Inflammatory macrophage treated with lipopolysaccharide for 1 hour (primary cell): Measurements from ENCODE around the gene FZD2.
"Not testable (repeated sequence)": the region's sequence is repeated elsewhere in the genome, so short reads cannot be mapped to it uniquely, and the experiment has no call there.

Source experiments
- DNase-seq, 2 donors: peaks; one replicate each; pipeline ENCODE4 v3.0.0-alpha.2; 2020 to 2022

Gene FZD2

DNA sequence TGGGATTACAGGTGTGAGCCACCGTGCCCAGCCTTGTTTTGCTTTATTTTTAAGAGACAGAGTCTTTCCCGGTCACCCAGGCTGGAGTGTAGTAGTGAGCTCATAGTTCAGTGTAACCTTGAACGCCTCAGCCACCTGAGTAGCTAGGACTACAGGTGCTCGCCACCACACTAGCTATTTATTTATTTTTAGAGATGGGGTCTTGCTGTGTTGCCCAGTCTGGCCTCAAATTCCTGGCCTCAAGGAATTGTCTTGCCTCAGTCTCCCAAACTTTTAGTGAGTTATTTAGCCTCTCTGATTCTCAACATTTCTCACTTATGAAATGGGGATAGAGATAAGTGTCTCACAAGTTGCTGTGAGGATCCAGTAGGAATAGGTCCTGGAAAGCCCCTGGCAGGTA, 21.7 kb downstream of the FZD2 start:
- DNase-seq: no peak

DNA sequence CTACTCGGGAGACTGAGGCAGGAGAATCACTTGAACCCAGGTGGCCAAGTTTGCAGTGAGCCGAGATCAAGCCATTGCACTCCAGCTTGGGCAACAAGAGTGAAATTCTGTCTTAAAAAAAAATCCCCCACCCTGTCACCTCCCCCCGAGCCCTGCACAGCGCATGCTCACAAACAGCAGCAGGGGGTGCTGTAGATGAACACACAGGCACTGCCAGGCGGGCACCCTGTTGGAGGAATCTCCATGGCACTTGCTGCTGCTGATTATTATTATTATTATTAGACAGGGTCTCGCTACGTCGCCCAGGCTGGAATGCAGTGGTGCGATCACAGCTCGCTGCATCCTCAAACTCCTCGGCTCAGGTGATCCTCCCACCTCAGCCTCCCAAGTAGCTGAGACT, 24.6 kb downstream of the FZD2 start:
- no peak for DNase-seq

DNA sequence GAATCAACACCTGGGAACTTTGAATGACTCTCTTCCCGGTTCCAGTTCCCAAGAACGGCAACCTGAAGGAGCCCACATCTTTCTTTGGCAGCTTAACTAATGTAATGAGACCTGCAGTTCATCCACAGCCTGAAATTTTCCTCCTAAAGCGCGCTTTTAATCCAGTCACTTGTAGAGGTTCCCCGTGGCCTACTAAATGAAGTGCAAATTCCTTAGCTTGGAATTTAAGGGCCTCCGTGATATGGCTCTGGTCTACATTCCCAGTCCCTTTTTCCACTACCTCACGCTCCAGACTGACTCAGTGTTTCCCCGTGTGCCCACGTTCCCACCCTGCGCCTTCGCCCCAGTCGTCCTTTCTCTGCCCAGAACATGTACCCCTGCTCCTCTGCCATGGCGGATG, 27.2 kb downstream of the FZD2 start:
- no peak for DNase-seq

DNA sequence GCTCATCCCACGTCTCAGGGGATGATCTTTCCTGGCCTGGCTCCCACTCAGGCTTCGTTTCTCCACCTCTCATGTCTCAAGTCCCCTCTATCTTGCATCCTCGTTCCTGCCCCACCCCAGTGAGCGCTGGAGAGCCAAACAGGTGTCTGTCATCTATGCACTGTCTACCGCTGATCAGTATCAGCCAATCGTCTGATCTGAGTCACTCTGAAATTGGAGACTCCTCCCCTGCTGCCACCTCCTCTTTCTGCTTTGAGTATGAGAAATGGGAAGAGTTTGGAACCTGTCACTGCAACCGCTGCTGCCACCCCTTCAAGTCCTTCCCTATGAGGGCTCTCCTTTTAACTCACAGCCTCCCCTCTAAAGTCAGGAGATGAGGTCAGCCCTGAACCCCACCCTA, 28.0 kb downstream of the FZD2 start:
- DNase-seq: no peak

DNA sequence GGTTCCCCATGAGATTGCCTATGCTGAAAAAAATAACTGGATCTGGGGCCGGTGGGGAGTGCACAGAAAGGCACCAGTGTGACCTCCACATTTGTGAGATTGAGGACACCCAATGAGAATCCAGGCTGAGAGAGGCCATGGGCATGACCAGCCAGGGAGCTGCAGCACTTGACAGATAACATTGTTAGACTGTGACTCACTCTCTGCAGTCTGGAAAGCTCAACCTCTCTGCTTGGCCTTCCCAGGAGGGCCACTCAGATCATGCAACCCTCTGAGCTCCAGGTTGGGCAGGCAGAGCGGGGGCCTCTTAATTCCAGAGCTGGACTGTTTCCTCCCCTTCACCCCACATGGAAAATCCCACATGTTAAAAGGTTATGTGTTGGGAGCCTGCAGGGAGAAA, 30.1 kb downstream of the FZD2 start:
- DNase-seq: no peak

DNA sequence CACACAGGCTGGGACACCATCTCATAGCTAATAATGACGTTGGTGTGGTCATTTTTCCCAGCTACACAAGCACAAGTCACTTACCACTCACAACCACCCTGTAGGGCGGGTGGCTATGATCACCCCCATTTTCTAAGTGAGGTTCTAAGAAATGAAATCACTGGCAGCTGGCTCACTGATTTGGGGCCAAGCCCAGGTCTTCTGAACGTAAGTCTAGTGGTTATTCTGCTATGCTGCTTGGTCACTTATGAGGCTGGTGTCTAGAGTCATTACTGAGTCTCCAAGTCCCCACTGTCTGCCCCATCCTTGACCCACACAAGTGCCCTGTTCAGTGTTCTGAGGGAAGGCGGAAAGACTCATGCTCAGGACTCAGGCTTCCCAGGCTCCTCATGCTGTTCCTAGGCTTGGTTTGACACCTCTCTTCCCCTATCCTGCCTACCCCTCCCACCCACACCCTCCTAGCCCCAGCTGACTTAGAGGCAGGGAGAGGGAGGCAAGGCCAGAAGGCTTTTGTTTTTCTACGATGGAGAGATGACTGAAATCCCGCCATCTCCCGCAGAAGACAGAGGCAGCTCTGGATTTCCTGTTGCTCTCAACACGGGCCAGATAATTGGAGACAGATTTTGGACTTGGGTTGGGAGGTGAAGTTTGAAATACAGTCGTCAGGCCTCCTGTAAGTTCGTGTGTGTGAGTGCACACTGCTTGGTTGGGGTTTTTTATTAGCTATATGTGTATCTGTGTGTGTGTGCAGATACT, 32.2 kb downstream of the FZD2 start:
- no peak for DNase-seq

DNA sequence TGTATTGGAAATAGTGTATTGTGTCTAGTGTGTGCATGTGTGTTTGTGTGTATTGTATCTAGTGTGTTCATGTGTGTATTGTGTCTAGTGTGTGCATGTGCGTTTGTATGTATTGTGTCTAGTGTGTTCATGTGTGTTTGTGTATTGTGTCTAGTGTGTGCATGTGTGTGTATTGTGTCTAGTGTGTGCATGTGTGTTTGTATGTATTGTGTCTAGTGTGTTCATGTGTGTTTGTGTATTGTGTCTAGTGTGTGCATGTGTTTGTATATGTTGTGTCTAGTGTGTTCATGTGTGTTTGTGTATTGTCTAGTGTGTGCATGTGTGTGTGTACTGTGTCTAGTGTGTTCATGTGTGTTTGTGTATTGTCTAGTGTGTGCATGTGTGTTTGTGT, 32.8 kb downstream of the FZD2 start:
- not testable (repeated sequence) for DNase-seq

DNA sequence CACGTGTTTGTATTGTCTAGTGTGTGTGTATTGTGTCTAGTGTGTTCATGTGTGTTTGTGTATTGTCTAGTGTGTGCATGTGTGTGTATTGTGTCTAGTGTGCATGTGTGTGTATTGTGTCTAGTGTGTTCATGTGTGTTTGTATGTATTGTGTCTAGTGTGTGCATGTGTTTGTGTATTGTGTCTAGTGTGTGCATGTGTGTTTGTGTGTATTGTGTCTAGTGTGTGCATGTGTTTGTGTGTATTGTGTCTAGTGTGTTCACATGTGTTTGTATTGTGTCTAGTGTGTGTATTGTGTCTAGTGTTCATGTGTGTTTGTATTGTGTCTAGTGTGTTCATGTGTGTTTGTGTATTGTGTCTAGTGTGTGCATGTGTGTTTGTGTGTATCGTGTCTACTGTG, 33.5 kb downstream of the FZD2 start:
- DNase-seq: not testable (repeated sequence)

DNA sequence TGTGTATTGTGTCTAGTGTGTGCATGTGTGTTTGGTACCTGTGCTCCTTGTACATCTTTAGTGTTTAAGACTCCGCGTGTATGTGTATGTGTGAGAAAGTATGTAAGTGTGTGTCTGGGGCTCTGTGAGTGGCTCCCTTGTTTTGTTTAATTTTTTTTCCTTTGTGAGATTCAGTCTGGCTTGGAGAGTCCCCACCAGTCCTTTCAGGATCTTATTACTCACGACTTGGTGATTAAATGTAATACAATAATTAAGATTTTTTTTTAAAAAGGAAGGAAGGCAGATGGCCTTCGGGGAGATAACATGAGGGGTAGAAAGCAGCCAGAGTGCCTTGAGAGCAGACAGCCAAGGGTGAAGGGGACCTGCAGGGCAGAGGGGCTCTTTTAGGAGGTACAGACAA, 33.9 kb downstream of the FZD2 start:
- no peak for DNase-seq

DNA sequence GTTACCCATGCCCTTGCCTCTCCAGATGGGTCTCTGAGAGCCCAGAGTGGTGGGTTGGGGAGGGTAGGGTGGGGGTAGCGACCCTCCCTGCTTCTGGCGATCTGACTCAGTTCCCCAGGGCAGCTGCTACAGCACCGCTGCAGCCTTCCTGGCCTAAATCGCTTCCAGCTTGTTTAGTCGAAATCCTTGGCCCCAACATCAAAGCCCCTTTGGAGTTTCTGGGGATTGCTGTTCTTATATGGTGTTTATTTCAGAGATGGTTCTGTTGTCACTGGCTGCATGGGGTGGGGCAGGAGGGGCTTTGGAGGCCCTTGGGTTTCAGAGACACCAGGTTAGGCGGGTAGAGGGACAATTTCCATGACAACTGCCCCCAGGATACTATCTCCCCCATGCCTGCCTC, 35.9 kb downstream of the FZD2 start:
- DNase-seq: no peak

DNA sequence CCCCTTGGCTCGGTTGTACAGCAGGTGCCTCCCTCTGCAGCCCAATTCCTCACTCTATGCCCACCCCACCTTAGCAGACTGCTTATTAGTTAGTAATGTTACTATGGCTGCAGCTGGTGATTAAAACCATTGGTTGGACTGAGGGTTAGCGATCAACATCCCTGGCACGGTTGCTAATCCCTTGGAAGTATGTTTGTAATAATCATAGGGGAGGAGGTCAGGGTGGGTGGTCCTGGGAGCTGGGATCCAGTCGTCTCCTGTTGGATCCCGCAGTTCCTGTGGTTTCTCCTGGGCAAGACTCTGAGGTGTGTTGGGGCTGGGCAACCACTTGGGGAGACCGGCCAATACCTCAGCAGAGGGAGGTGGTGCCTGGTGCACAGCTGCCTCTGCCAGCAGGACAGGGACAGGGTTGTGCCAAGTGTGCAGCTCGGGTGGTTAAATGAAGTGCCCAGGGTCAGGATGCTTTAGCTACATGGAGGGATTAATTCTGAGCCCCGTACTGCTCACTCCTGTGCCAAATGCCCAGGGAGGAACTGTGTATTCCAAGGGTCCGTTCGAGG, 38.0 kb downstream of the FZD2 start:
- no peak for DNase-seq

DNA sequence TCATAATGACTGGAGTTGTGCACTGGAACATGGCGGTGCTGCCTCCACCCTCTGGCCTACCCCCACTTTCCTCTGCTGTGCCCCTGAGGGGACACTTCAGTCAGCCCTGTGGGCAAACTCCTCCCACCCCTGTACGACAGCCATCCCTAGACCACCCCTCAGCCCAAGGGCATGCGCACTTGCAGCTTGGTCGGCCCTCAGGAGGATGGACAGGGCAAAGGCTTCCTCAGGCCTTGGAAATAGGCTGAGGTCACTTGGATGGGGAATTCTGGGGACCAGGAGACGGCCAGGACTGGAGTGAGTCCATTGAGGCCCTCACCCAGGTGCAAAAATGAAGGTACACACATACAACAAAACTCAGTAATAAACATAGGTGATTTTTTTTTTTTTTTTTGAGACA, 41.0 kb downstream of the FZD2 start:
- no peak for DNase-seq

DNA sequence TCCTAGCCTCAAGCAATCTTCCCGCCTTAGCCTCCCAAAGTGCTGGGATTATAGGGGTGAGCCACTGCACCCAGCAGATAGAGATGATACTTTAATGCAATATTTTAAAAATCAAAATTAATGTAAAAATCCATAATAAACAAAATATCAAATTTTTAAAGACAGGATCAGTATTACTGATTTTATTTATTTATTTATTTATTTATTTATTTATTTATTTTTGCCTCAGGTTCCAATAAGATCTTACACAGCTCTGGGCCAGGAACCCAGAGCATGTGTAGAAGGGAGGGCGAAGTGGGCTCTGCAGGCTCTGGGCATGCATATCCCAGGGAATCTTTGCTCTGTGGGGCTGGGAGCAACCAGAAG, 41.6 kb downstream of the FZD2 start:
- DNase-seq: no peak

DNA sequence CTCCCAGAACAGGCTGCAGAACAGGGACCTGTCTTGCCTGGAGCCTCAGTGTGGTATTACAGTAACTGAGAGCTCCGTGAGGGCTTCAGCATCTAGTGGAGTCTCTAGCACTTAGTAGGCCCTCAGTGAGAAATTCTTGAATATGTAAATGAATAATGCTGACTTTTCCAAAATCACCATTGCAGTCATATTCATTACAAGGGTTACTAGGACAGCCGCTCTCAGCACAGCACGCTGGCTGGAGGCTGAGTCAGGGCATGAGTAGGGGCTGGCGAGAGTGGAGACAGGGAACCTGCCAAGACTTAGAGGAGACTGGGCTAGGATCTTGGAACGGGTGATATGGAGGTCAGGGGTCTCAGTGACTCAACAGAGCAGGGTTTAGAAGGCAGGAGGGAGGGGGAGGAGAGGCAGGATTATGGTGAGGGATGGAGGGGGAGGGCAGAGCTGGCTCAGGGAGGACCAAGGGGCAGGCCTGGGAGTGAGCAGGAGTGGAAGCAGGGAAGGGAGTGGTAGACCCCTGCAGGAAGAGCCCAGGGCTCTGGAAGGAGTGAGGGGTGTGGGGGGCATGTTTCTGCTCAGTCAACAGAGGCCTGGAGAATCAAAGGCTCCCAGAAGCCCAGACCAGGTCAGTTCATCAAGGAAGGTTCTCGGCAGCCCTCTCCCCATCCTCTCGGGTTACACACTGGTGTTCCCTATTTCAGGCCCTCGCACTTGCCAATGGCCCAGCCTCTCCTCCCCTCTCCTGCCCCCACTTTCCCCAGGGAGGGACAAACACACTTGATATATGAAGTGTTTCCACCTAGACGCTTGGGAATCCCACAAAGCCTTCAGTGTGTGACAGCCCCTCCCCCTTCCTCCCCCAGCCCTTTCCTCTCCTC, 42.3 kb downstream of the FZD2 start:
- no peak for DNase-seq

DNA sequence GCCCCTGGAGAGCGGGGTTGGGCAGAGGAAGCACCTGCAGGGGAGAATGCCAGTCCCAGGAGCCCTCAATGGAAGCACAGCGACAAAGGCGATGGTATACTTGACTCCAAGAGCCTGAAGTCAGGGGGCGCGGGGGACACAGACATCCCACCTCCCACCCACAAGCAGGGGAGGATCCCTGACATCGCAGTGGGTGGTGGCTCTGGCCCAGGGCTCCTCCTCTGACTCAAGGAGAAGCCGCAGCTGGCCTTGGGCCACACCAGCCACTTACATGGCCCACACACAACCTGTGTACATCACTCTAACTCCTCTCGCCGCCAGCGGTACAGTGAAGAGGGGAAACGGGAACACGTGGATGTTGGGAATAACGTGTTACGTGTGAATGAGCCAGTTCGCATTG, 44.3 kb downstream of the FZD2 start:
- no peak for DNase-seq

DNA sequence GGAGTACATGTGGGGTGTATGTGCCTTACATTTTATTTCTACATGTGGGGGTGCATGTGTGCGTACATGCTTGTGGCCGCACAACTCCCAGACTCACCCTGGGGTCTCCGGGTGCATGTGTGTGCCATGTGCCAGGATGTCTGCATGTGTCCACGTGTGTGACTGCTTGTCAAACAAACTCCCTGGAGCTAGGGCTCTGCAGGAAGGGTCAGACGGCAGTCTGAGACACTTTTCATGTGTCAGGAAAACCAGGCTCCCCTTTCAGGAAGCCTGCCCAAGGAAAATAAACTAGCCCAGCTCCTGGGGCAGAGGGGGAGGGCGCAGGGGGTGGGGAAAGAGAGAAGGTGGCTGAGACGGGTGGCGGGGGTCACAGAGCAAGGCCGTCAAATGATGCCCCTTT, 44.7 kb downstream of the FZD2 start:
- no peak for DNase-seq

DNA sequence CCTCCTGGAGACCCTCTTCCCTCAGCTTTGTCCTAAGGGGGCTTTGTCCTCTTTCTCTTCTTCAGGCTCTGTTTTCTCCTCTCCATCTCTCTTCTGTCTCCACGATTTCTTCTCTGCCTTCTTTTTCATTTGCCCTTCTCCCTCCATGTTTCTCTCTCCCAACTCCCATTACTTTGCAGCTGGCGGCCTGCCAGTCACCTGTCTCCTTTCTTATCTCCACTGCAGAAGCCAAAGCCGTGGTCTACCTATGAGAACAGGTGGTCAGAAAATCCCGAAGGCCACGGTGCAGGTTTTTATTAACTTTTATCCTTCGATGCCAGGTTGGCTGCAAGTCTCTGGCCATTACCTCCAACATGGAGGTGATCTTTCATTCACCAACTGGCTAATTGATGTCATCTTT, 45.1 kb downstream of the FZD2 start:
- DNase-seq: no peak

DNA sequence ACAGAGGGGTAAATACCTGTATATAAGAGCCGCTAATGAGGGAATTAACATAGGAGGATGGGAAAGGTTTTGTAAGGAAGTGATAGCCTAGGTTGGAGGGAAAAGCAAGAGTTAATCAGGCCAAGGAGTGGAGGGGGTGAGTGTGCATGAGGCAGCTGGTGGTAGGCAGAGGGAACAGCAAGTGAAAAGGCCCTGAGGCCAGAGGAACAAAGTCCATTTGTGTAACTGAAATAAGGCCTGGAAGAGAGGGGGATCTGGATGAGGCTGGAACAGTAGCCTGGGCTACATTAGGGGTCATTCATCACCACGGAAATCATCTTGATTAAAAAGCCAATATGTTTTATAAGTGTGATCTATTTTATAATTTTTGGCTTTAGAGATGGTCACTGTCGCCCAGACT, 45.7 kb downstream of the FZD2 start:
- no peak for DNase-seq

DNA sequence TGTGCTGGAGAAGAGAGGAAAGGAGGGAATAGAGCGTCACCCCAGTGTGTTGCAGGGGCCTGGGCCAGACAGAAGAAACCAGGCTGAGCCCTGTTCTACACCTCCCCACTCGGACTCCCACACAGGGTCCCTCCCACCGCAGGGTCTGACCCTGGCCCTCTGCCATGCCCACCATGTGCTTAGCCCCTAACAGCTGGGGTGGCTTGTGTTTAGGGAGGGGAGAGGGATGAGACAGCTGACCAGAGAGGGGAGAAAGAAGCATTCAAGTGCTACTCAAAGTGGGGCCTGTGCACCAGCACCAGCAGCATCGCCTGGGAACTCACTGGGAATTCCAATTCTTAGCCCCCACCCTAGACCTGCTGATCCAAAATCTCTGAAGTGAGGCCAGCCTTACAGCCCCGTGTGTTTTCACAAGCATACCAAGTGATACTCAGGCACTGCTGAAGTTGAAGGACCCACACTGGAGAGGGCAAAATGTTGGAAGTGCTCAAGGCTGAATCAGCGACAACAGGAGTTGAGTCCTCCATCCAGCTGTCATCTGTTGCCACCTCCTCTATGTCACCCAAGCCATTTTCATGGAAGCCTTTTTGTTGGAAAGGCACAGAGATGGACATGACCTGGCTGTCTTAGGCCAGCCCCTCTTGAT, 47.0 kb downstream of the FZD2 start:
- no peak for DNase-seq

DNA sequence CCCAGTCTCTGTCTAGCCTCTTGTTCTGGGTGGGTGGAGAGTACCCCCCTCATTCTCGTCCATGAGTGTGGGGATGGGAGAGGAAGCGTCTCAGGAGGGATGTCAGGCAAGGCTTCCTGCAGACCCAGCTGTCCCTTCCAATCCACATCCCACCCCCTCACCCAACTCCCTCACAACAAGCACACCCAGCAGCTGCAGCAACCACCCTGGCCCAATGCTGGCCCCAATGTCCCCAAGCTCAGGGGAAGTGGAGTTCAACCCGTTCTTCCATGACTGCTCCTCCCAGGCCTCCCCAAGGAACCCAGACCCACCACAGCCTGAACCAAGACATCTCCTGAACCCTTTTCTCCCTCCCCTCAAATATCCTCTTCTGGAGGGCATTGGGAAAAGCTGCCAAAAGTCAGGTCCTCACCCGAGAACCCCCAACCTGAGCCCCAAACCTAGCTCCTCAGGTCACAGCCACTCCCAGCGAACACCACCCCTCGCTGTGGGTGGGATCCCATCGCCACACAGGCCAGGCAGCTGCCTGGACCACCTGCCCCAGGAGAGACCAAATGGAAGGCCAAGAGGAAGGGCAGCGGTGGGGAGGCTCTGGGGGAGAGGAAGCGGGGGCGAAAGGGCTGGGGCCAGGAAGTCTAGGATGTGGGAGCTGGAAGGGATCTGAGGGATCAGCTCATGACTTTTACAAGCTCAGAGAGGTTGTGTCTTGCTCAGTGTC, 47.6 kb downstream of the FZD2 start:
- DNase-seq: no peak

DNA sequence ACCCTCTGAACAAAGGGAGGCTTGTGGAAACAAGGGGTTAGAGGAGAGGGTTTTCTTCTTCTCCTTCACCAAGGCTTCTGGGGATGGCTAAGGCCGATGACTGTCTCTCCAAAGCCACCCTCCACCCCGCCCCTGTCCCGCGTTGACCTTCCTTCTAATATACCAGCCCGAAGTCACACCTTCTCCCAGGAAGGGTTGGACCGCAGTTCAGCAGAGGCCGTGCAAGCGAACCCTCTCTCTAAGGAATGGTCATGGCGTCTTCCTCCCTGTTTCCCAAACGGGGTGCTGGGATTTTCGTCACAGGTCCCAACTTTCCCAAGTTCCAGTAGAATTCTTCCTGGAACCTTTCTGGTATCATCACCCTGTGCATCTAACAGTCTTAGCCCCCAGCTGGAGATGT, 49.4 kb downstream of the FZD2 start:
- no peak for DNase-seq

DNA sequence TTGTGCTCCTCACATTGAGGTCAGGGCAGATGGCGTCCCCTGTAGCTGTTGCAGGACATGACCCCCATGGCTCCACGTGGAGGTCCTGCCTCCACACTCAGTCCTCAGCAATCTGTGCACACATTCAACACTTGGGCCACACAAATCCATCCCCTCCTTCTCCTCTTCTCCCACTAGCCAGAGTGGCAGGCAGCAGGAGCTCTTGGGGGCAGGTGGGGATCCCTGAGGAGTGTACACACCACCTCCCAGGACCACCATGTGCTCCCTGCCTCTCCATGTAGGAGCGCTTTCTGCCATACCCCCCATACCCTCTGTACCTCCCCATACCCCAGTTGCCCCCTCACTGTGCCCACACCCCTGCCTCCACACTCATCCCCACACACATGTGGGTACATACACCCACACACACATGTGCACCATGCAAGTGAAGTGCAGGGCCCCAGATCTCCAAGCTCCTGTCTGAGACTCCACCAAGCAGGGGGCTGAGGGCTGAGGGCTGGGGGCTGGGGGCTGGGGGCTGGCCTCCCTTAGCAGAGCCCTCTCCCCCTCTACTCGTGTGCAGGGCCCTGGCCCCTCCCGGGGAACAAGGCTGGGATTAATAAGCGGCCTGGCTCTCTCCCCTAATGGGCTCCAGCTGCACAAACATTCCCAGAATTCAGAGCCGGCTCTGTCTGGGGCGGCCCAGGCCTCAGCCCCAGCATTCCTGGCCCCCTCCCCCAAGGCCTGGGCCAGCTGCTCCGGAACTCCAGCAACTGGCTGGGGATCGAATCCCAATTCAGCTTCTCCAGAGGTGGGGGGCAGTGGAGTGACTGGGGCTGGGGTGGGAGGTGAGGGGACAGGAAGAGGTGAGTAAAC, 50.8 kb downstream of the FZD2 start:
- no peak for DNase-seq
